ENCODE data around the gene OR52I2.
A peak's percentile ranks its signal among the peaks of the same experiment; 100 is the strongest.

DNA sequence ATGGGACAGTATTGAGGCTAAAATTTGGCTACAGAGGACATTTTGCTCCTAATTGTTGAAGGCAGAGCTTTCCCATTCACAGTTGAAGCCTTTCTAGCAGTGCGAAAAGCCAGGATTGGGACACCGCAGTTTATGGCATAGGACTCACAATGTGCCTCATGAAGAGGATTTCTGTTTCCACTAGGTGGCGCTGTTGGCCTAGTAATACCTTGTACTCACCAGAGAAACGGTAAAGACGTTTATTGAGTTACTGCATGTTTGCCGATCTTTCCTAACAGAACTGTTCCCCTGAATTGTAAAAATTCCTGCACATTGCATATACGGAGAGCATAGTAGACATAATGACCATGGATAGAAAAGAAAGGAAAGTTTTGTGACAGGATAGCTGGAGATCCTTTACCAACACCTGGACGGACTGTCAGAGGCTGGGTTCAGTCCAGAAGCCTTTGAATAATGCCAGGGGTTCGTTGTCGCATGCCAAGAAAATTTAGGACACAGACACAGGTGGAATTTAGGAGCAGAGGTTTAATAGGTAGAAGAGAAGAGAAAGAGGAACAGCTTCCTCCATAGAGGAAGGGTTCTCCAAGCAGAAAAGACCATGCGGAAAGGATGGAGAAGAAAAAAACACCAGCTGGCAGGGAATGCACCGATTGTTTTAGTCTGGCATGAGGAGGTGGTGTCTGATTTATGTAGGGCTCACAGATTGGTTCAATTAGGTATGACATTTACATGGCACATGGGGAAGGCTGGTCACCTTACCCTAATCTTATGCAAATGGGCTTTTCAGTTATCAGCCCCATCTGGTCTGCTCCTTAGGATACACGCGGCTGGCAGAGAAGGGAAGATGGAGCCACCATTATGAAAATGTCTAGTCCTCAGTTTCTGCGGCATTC is 44.9 kb downstream of the OR52I2 start:
- TF ChIP-seq, protein P1, sequence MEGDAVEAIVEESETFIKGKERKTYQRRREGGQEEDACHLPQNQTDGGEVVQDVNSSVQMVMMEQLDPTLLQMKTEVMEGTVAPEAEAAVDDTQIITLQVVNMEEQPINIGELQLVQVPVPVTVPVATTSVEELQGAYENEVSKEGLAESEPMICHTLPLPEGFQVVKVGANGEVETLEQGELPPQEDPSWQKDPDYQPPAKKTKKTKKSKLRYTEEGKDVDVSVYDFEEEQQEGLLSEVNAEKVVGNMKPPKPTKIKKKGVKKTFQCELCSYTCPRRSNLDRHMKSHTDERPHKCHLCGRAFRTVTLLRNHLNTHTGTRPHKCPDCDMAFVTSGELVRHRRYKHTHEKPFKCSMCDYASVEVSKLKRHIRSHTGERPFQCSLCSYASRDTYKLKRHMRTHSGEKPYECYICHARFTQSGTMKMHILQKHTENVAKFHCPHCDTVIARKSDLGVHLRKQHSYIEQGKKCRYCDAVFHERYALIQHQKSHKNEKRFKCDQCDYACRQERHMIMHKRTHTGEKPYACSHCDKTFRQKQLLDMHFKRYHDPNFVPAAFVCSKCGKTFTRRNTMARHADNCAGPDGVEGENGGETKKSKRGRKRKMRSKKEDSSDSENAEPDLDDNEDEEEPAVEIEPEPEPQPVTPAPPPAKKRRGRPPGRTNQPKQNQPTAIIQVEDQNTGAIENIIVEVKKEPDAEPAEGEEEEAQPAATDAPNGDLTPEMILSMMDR (conservative IDR thresholded peaks at IDR 0.05) = peak; percentile 80
- no peak for TF ChIP-seq EZH2 (IDR thresholded peaks at IDR 0.05; ENCODE audit: low read depth)
